Endometrium (tissue), 2 donors: ENCODE data around the gene ABCG1.
"Not testable (repeated sequence)": the region's sequence is repeated elsewhere in the genome, so short reads cannot be mapped to it uniquely, and the experiment has no call there.

Source experiments
- FAIRE-seq: peaks from 2 replicates; lab custom pipeline; 2012; peaks lifted over from hg19 to GRCh38; lab: Jason Lieb, UNC
- donor health status: control.
- donor health status: control.

ABCG1 gene

DNA sequence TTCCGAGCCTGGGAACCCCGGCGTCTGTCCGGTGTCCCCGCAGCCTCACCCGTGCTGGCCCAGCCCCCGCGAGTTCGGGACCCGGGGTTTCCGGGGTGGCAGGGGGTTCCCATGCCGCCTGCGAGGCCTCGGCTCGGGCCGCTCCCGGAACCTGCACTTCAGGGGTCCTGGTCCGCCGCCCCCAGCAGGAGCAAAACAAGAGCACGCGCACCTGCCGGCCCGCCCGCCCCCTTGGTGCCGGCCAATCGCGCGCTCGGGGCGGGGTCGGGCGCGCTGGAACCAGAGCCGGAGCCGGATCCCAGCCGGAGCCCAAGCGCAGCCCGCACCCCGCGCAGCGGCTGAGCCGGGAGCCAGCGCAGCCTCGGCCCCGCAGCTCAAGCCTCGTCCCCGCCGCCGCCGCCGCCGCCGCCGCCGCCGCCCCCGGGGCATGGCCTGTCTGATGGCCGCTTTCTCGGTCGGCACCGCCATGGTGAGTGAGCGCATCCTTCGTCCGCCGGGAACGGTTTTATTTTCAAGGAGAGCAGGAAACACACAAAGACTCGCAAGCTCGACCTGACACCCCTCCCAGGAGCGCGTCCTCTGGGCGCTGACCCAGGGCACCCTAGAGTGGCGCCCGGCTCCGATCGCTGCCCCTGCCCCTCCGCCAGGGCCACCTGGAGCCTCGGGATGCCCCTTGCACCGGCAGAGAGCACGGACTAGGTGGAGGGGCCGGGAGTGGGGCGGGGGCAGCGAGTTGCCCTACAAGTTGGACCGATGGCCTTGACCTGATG, at the start of gene ABCG1:
ABCG1 (plus strand) TSS at position 305 of the 770 bp plus-strand sequence; CDS start at position 428, 123 bp downstream.
- no peak for FAIRE-seq

DNA sequence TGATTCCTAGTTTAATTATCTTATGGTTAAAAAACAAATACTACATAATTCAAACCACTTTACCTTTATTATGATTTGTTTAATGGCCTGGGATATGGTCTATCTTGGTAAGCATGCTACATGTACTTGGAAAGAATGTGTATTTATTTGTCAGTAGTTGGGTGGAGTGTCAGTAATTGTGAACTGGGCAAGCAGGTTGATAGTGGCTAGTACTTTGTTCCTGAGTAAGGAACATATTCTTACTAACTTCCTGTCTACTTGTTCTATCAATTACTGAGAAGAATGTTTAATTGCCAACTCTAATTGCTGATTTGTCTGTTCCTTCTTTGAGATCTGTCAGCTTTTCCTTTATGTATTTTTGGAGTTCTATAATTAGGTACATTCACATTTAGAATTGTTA, 49.2 kb upstream of the ABCG1 start:
- FAIRE-seq: peak; percentile 21

DNA sequence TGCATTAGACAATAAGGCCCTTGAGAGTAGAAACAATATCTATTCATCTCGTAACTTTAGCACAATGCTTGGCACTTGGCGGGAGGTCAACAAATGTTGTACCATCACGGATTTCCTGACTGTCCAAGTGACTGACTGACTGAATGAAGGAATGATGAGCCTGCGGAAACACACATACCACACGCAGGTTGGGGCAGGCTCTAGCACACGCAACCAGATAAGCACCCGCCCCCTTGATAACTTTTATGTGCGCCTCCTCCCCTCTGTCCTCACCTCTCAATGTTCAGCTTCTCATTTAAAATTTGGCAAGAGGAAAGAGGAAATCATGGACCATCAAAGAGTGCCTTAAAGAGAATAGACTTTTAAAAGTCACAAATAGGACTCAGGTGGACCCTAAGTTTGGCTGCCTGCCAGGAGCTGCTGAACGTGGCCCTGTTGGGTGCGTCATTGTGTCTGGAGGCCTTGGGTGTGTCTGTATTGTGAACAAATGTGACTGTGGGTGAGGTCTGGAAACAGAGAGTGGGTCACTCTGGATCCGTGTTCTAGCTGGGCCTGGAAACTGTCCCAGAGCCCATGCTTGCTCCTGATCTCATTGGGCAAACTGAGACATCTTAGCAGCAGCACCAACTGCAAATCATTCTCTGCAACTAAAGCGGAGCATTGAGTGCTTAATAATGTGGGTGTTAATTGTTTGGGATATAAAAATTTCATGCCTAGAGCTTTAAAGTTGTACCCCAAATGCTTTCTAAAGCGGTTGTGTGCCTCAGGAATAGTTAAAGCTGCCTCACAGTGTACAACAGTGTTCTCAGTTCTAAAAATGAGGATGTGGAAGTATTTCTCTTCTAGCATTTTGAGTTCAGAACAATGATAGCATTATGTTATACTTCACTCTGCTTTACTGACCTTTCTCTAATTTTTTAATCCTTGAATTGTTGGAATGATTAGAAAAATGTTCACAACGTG, 47.6 kb upstream of the ABCG1 start:
- no peak for FAIRE-seq

DNA sequence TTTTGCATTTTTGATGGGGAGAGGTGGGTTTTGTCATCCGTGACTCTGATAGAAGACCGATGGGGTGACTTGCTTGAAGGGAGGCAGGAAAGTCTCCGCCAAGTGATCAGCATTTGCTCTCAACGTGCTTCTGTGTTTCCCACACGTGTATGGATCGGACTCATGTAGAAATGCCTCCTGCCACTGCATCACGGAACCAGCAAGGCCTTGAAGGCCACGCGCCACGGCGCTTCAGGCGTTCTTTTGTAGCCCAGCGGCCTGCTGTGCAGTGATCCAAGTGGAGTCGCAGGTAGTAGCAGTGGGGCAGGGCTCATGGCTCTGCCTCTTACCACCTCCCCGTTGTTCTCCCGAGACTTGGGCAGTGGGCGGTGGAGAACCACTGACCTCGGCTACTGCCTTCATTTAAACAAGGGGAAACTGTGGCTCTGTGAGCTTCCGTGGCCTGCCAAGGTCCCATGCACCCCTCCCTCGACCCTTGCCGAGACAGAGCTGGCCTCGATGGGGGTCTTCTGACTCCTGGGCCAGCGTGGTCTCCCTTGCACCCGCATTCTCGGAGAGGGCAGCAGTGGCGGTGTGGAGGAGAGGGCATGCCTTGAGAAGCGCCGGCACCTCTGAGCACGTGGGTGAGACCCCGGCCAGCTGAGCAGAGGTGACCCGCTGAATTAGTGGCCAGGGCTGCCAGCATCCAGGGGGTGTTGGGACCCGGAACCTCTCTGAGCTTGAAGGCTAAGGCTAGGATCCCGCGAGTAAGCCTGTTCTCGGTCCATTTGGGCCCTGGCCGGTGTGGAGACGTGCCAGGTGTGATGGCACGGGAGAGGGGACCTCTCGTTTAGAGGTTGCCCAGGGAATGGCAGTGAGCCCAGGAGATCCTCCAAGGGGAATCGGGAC, 46.1 kb upstream of the ABCG1 start:
- FAIRE-seq: no peak

DNA sequence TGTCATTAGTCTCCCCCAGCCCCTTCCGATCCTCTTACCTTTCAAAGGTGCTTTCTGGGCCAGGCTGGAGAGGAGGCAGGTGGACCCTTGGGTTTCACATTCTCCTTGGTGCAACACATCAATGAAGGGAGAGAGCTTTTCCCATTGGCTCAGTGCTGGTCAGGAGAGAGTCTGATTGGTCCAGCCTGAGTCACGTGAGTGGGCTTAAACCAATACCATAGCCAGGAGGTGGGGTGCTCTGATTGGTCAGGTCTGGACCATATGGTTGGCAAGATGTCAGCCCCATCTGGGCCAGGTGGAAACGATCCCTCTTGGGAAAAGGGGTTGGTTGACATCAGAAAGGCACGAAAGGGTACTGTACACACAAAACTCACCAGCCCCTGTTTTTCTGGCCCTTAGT, 44.8 kb upstream of the ABCG1 start:
- FAIRE-seq: no peak

DNA sequence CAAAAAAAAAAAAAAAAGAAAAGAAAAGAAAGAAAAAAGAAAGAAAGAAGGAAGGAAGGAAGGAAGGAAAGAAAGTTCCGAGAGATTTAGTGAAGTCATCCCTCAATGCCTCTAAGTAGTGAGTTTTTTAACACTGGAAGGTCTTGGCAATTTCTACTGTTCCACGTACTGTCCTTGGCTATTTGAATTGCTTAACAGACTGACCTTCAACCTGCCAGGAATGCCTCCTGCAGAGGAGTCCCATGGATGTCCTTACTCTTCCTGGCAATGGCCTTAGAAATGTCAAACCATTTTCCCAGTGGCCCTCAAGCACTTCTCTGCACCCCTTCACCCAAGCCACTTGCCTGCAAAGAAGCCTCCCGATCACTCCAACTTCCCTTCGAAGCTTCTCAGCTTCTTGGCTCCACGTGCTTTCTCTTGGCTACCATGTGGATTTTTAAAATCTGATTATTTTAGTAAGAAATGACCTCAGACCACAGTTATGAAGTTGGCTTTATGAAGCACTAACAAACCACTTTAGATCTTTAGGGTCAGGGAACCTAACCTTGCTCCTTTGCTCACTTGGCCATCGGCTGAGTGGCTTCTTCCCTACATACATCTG, 43.7 kb upstream of the ABCG1 start:
- FAIRE-seq: no peak

DNA sequence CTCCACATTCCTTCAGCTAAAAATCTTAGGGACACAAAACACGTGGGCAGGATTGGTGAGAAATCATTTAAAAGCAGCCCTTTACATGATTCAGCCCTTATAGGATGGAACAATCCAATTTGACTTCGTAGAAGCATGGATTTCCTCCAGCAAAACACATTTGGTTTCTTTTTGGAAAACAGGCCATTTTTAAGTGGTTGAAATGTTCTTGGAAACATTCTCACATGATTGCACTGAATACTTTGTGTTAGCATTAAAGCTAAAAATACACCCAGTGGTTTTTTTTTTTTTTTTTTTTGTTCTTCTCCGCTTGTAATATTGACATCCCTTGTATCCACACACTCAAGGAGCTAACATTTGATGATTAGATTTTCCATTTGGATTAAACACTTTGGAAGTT, 42.1 kb upstream of the ABCG1 start:
- FAIRE-seq: peak; percentile 15

DNA sequence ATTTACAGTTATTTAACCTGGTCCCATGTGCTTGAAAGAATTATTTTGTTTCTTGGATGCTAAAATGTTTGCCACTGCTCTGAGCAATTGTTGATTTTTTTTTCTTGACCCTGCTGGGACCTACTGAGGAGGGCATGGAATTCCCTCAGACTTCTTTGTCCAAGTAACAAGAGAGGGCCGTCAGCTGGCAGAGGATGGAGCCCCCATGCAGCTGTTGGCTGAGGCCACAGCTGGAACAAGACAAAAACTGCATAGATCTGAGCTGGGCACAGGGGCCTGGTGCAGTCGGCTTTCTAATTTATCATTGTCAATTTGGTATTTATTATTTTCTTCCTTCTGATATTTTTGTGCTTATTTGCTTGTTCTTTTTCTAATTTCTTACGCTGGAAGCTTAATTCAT, 39.6 kb upstream of the ABCG1 start:
- FAIRE-seq: no peak

DNA sequence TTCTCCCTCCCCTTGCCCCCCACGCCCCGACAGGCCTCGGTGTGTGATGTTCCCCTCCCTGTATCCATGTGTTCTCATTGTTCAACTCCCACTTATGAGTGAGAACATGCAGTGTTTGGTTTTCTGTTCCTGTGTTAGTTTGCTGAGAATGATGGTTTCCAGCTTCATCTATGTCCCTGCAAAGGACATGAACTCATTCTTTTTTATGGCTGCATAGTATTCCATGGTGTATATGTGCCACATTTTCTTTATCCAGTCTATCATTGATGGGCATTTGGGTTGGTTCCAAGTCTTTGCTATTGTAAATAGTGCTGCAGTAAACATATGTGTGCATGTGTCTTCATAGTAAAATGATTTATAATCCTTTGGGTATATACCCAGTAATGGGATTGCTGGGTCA, 38.9 kb upstream of the ABCG1 start:
- FAIRE-seq: not testable (repeated sequence)

DNA sequence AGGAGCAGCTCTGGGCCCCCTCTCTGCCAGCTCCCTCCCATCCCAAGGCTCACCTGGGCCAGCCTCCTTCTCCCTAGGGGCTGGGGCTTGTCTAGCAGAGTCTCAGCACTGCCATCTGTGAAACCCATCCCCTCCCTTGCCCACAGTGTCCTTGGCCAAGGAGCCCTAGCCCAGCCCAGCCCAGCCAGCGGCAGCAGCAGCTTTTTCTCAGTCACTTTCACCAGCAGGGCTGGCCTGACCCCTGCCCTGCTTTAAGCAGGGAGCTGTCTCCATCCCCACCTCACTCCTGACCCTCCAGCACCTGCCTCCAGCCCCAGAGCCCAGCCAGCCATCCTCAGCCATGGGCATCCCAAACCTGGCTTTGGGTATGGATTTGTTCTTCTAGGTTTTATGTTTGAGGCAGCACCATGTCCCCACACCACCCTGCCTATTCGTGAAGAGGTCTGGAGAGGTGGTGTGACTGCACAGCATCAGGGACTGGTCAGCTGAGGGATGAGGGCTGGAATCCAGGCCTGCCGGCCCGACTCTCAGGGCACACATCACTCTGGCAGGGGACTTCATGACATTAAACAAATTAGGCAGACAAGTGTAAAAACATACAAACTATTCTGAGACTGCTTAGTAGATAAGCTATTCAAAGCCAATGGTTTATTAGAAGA, 36.1 kb upstream of the ABCG1 start:
- FAIRE-seq: no peak

DNA sequence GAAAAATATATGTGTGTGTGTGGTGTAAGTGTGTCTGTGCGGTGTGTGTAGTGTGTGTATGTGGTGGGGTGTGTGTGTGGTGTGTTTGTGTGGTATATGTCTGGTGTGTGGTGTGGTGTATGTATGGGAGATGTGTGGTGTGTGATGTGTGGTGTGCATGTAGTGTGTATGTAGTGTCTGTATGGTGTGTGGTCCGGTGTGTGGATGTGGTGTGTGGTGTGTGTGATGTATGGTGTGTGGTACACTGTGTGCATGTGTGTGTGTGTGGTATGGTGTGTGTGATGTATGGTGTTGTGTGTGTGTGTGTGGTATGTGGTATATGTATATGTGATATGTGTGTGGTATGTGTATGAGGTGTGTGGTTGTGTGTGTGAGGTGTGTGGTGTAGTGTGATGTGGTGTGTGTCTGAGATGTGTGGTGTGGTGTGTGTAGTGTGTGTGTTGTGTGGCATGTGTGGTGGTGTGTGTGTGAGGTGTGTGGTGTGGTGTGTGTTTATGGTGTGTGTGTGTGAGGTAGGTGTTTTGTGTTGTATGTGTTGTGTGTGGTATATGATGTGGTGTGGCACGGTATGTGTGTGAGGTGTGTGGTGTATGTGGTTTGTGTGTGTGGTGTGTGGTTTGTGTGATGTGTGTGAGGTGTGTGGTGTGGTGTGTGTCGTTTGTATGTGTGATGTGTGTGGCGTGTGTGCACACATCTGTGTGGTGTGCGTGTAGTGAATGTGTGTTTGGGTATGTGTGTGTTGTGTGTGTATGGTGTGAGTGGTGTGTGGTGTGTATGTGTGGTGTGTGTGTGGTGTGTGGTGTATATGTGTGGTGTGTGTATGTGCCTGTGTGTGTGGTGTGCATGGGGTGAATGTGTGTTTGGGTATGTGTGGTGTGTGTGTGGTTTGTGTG, 35.3 kb upstream of the ABCG1 start:
- no peak for FAIRE-seq

DNA sequence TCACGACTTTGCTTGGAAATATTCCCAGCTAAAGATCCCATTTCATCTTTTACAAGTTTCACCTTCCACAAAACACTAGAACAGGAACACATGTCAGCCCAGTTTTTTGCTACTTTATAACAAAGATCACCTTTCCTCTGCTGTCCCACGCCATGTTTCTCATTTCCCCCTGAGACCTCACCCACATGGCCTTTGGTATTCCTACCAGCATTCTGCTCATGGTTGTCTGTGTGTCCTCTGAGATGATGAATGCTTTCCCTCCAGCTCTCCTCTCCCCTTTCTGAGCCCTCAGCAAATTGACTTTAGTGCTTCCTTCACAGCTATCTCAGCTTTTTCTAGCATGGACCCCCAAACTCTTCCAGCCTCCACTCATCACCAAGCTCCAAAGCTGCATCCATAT, 32.3 kb upstream of the ABCG1 start:
- no peak for FAIRE-seq

DNA sequence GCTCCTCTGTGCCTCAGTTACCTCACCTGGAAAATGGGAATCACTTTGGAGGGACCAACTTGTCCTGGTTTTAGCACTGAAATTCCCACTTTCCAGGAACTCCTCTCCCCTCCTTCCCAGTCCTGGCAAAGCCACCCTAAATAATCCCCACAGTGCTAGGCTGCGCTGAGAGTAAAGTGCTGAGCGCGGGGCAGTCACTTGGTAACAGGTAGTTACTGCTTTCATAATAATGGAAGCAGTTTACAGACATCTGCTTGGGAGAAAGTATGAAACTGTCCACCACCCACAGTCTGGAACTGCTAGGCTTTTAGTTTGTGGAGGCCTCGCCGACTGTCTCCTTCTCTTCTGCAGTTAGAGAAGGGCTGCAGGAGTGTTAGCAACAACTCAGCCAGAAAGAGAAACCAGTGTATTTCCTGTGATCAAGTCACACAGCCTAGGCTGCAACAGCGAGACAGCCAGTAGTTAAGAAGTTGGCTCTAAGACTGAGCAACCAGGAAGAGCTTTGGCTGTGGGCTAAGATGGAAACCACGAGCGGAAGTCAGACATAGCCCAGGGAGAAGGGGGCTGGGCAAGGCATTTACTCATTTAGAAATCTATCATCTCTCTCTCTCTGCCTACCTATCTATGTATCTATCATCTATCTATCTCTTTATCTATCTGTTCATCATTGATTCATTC, 30.8 kb upstream of the ABCG1 start:
- no peak for FAIRE-seq

DNA sequence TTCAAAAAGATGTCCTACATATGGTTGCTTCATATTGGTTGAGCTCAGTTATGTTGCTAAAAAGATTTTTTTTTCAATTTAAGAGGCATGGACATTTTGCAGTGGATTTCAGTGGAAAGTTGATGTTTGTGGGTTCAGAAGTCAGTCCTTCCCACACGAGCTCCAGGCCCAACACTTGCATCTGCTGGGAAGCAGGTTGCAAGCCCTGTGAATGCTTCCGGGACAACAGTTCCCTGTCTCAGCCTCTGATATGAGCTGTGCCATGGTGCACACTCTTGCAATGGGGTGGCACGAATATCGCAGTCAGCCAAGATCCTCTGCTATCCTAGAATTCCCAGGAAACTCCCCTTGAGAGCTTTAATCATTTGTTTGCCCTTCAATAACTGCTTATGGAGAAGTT, 30.3 kb upstream of the ABCG1 start:
- FAIRE-seq: no peak

DNA sequence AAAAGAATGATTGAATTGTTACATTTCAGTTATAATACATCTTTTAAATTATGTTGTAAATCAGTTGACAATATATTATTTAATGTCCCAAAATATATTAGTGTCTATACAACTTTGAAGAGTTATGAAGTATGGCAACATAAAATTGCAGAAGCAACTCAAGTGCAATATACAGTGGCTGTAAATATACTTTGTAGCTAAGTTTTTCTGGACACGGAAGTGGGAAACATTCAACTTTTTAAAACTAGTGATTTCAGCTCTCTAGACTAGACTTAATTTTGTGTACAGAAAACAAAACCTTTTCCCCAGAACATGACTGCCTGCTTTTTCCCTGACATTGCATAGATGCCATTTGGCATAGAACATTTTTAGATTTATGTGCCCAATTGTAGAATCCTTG, 29.5 kb upstream of the ABCG1 start:
- FAIRE-seq: no peak

DNA sequence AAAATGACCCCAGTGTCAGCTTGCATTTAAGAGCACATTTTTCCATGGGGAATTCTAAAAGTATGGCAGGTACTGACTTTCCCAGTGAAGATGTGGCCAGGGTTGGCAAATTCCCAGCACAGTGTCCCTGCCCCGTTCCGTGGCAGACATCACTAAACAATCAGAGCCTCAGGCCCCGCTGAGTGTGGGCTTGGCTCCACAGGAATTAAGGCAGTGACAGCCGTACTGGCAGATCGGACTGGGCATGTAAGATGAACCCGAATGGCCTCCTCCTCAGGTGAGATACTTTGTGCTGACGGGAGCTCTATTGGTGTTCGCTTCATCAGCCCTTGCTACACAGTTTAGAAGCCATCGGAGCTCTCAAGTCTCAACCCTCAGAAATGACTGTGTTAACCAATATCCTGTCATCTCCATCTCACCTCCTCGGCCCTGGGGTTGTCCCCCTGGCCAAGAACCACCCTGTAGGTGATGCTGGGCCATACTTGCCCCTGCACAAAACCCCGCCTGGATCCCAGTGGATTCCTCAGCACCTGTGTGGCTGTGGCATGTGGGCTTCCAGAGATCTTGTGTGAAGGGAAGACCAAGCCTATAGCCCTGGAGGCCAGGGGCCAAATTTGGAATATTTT, 29.0 kb upstream of the ABCG1 start:
- FAIRE-seq: no peak

DNA sequence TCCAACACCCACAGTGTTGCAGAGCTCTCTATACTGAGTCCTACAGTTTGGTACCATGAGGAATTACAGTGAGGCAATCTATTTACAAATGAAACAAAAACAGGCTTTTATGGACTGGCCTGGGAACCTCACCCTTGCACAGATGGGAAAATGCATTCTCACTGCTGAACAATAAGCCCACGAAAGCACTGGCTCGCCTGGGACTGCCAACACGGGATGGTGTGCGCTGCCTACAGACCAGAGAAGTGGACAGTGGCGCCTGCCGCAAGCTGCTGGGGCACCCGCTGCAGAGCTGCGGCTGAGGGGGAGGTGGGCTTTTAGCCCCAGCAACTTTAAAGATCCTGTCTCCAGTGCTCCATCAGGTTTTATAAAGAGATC, 28.5 kb upstream of the ABCG1 start:
- FAIRE-seq: no peak

DNA sequence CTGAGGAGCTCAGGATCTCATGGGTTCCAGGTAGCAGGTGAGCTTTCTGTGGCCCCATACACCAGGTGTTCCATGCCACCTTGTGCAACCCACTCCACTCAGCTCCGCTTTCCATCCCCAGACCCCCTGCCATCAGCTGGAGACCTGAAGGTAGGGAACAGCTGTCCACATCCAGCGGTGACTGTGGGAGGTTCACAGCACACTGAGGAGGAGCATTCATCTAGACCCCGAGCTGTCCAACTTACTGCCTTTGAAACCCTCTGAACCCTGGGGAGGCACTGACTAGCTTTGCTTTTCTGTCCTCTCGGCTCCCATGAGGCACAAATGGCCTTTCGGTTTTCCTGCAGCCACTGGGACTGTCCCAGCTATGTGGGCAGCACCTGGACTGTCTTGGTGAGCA, 27.9 kb upstream of the ABCG1 start:
- no peak for FAIRE-seq
